ENCODE measurements around the gene BMPER.

The BMPER gene

GRCh38 chr7:33888166-33888565 is 17.2 kb upstream of the BMPER start:
- DNase-seq (ENCODE audit: low spot score) = no peak
- TF ChIP-seq CTCF (IDR thresholded peaks at IDR 0.05; ENCODE audit: extremely low read depth, missing control alignments) = no peak

GRCh38 chr7:33892945-33893344 is 12.4 kb upstream of the BMPER start:
- no peak for DNase-seq (ENCODE audit: low spot score)
- TF ChIP-seq CTCF (IDR thresholded peaks at IDR 0.05; ENCODE audit: extremely low read depth, missing control alignments) = no peak

- no peak for TF ChIP-seq CTCF (IDR thresholded peaks at IDR 0.05; ENCODE audit: extremely low read depth, missing control alignments)
- DNase-seq (ENCODE audit: low spot score) = no peak
These were observed 12.0 kb upstream of the BMPER start for GRCh38 chr7:33893377-33893776.

GRCh38 chr7:33895025-33895804 is 10.1 kb upstream of the BMPER start:
- peak; percentile 94 for TF ChIP-seq CTCF (IDR thresholded peaks at IDR 0.05; ENCODE audit: extremely low read depth, missing control alignments)
- DNase-seq (ENCODE audit: low spot score) = peak; percentile 78

GRCh38 chr7:33900501-33900900 is 4.8 kb upstream of the BMPER start:
- no peak for TF ChIP-seq CTCF (IDR thresholded peaks at IDR 0.05; ENCODE audit: extremely low read depth, missing control alignments)
- DNase-seq (ENCODE audit: low spot score) = no peak

- no peak for TF ChIP-seq CTCF (IDR thresholded peaks at IDR 0.05; ENCODE audit: extremely low read depth, missing control alignments)
- no peak for DNase-seq (ENCODE audit: low spot score)
These were observed 4.1 kb upstream of the BMPER start for GRCh38 chr7:33901199-33901598.

- no peak for DNase-seq (ENCODE audit: low spot score)
- TF ChIP-seq CTCF (IDR thresholded peaks at IDR 0.05; ENCODE audit: extremely low read depth, missing control alignments) = no peak
These were observed 3.5 kb upstream of the BMPER start for GRCh38 chr7:33901847-33902246.

Measured in GM20000 (cell line).